HEK293 (cell line): Measurements from ENCODE around the gene LYZL4.

Experiments used
- KLF10 ChIP-seq: fragments of 450-650 bp; IDR thresholded peaks from 2 replicates; pipeline ENCODE4 v1.5.1; 2018; ENCODE audit warnings: missing biosample characterization, mild to moderate bottlenecking, missing genetic modification characterization
- MYNN ChIP-seq: fragments of 450-650 bp; formaldehyde crosslinking; IDR thresholded peaks from 2 replicates; pipeline ENCODE4 v1.5.1; 2016; ENCODE audit warnings: missing biosample characterization, missing genetic modification characterization, borderline replicate concordance
- RBAK ChIP-seq: fragments of 450-650 bp; formaldehyde crosslinking; IDR thresholded peaks from 2 replicates; pipeline ENCODE4 v1.5.1; 2016; ENCODE audit warnings: missing biosample characterization, missing genetic modification characterization
- ZNF140 ChIP-seq: fragments of 450-650 bp; formaldehyde crosslinking; IDR thresholded peaks from 2 replicates; pipeline ENCODE4 v1.5.1; 2016; ENCODE audit warnings: missing biosample characterization, missing genetic modification characterization
- ZNF19 ChIP-seq: fragments of 450-650 bp; formaldehyde crosslinking; IDR thresholded peaks from 2 replicates; pipeline ENCODE4; 2016; ENCODE audit warnings: missing biosample characterization, missing genetic modification characterization, low read depth
- ZNF24 ChIP-seq: fragments of 450-650 bp; formaldehyde crosslinking; IDR thresholded peaks from 2 replicates; pipeline ENCODE4 v1.5.1; 2016; ENCODE audit warnings: missing biosample characterization, missing genetic modification characterization
- ZNF660 ChIP-seq: fragments of 450-650 bp; IDR thresholded peaks from 2 replicates; pipeline ENCODE4 v1.5.1; 2018; ENCODE audit warnings: missing biosample characterization, mild to moderate bottlenecking, missing genetic modification characterization
- TF ChIP-seq, protein P1 (sequence below): fragments of 450-650 bp; formaldehyde crosslinking; IDR thresholded peaks from 2 replicates; pipeline ENCODE4 v1.5.1; 2016; ENCODE audit warnings: missing biosample characterization, missing genetic modification characterization
- TF ChIP-seq, protein P2 (sequence below): fragments of 450-650 bp; formaldehyde crosslinking; IDR thresholded peaks from 2 replicates; pipeline ENCODE4 v1.5.1; 2016; ENCODE audit warnings: missing biosample characterization, missing genetic modification characterization

DNA sequence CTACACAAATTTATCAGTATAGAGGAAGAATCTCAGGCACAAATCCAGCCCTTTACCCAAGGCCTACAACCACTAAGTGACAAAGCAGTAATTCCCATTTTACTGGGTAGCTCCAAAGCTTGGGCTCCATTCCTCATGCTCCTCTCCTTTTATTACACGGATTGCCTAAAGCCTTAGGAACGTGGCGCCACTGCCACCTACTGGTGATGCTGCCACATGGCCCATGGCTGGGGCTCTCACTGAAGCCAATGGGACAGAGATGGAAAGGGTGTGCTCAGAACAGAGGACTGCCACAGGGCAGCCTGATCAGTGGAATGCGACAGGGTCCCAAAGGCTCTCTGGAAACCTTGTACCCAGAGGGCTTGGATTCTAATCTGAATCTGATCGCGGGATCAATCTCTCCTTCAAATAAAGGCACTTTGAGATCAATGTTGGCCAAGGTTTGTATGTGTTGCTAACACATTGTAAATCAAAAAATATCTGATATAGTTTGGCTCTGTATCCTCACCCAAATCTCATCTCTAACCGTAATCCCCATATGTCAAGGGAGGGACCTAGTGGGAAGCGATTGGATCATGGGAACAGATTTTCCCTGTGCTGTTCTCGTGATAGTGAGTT is 33.5 kb upstream of the LYZL4 start:
- TF ChIP-seq, protein P1, sequence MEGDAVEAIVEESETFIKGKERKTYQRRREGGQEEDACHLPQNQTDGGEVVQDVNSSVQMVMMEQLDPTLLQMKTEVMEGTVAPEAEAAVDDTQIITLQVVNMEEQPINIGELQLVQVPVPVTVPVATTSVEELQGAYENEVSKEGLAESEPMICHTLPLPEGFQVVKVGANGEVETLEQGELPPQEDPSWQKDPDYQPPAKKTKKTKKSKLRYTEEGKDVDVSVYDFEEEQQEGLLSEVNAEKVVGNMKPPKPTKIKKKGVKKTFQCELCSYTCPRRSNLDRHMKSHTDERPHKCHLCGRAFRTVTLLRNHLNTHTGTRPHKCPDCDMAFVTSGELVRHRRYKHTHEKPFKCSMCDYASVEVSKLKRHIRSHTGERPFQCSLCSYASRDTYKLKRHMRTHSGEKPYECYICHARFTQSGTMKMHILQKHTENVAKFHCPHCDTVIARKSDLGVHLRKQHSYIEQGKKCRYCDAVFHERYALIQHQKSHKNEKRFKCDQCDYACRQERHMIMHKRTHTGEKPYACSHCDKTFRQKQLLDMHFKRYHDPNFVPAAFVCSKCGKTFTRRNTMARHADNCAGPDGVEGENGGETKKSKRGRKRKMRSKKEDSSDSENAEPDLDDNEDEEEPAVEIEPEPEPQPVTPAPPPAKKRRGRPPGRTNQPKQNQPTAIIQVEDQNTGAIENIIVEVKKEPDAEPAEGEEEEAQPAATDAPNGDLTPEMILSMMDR, result peak; percentile 60
- TF ChIP-seq ZNF660 (tag by site-specific recombination) (no peak), RBAK (tag by site-specific recombination) (no peak), KLF10 (tag by site-specific recombination) (no peak), ZNF140 (tag by site-specific recombination) (no peak), MYNN (tag by site-specific recombination) (no peak), ZNF24 (tag by site-specific recombination) (no peak), ZNF19 (tag by site-specific recombination) (no peak)
- TF ChIP-seq, protein P2, sequence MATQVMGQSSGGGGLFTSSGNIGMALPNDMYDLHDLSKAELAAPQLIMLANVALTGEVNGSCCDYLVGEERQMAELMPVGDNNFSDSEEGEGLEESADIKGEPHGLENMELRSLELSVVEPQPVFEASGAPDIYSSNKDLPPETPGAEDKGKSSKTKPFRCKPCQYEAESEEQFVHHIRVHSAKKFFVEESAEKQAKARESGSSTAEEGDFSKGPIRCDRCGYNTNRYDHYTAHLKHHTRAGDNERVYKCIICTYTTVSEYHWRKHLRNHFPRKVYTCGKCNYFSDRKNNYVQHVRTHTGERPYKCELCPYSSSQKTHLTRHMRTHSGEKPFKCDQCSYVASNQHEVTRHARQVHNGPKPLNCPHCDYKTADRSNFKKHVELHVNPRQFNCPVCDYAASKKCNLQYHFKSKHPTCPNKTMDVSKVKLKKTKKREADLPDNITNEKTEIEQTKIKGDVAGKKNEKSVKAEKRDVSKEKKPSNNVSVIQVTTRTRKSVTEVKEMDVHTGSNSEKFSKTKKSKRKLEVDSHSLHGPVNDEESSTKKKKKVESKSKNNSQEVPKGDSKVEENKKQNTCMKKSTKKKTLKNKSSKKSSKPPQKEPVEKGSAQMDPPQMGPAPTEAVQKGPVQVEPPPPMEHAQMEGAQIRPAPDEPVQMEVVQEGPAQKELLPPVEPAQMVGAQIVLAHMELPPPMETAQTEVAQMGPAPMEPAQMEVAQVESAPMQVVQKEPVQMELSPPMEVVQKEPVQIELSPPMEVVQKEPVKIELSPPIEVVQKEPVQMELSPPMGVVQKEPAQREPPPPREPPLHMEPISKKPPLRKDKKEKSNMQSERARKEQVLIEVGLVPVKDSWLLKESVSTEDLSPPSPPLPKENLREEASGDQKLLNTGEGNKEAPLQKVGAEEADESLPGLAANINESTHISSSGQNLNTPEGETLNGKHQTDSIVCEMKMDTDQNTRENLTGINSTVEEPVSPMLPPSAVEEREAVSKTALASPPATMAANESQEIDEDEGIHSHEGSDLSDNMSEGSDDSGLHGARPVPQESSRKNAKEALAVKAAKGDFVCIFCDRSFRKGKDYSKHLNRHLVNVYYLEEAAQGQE (tag by site-specific recombination), result no peak
